GM23338 (cell line): ENCODE results near the gene PGBD2. TPM values are rescaled to one million over a fixed set of nuclear protein-coding genes. Genes with fewer than 3 reads are reported as not detected.

Experiments
- ATAC-seq: fragments of 200-7000 bp; cut with Tn5 transposase; 3 replicates; pipeline ENCODE4 v1.9.1; 2020
- DNase-seq: peaks from one replicate; pipeline ENCODE4 v3.0.0-alpha.2; 2015; ENCODE audit warnings: low spot score
- H2AFZ ChIP-seq: fragments of 200-600 bp; sonication (generic); 2 replicates; pipeline ENCODE4 v1.8.0; 2016; ENCODE audit warnings: antibody characterized with exemption, mild to moderate bottlenecking, moderate library complexity
- H3F3A ChIP-seq: fragments of 200-600 bp; sonication (generic); replicated peaks from 2 replicates; pipeline ENCODE4 v1.8.0; 2017; ENCODE audit warnings: antibody characterized with exemption, mixed run types, low read depth
- H3K27ac ChIP-seq: fragments of 200-600 bp; sonication (generic); 2 replicates; pipeline ENCODE4 v1.6.1; 2016; ENCODE audit warnings: low read depth
- H3K27me3 ChIP-seq: fragments of 200-600 bp; sonication (generic); 2 replicates; pipeline ENCODE4 v1.8.0; 2016; ENCODE audit warnings: mild to moderate bottlenecking, mixed run types, moderate library complexity; ENCODE audit not compliant: insufficient read depth
- H3K36me3 ChIP-seq: fragments of 200-600 bp; sonication (generic); 2 replicates; pipeline ENCODE4 v1.8.0; 2016; ENCODE audit warnings: mild to moderate bottlenecking; ENCODE audit not compliant: insufficient read depth
- H3K4me1 ChIP-seq: fragments of 200-600 bp; sonication (generic); 2 replicates; pipeline ENCODE4 v1.8.0; 2016; ENCODE audit warnings: mild to moderate bottlenecking, moderate library complexity; ENCODE audit not compliant: insufficient read depth
- H3K4me2 ChIP-seq: fragments of 200-600 bp; sonication (generic); 2 replicates; pipeline ENCODE4 v1.7.1; 2017; ENCODE audit warnings: mixed run types
- H3K4me3 ChIP-seq: fragments of 200-600 bp; sonication (generic); 2 replicates; pipeline ENCODE4 v1.6.1; 2016; ENCODE audit warnings: mixed run types
- H3K79me2 ChIP-seq: fragments of 200-600 bp; sonication (generic); replicated peaks from 2 replicates; pipeline ENCODE4 v1.8.0; 2017; ENCODE audit warnings: mild to moderate bottlenecking; ENCODE audit not compliant: insufficient read depth
- H3K9me2 ChIP-seq: fragments of 200-600 bp; sonication (generic); 2 replicates; pipeline ENCODE4 v1.8.0; 2017; ENCODE audit not compliant: insufficient read depth
- H4K20me1 ChIP-seq: fragments of 200-600 bp; sonication (generic); replicated peaks from 2 replicates; pipeline ENCODE4 v1.8.0; 2017; ENCODE audit warnings: mild to moderate bottlenecking; ENCODE audit not compliant: insufficient read depth
- H3K27ac Mint-ChIP-seq: 2 replicates; pipeline ENCODE4 v1.8.0; 2020; ENCODE audit warnings: inconsistent platforms, mild to moderate bottlenecking, moderate library complexity, mixed read lengths
- H3K27me3 Mint-ChIP-seq: 3 replicates; pipeline ENCODE4 v1.8.0; 2022; ENCODE audit warnings: low read depth, mild to moderate bottlenecking, moderate library complexity, mixed read lengths, inconsistent platforms; ENCODE audit not compliant: insufficient read depth, poor library complexity
- H3K36me3 Mint-ChIP-seq: 3 replicates; pipeline ENCODE4 v1.8.0; 2021; ENCODE audit warnings: low read depth, mild to moderate bottlenecking, inconsistent platforms, moderate library complexity, mixed read lengths
- H3K4me1 Mint-ChIP-seq: 3 replicates; pipeline ENCODE4 v1.8.0; 2020; ENCODE audit warnings: mild to moderate bottlenecking, inconsistent platforms, mixed read lengths
- H3K4me3 Mint-ChIP-seq: 3 replicates; pipeline ENCODE4 v1.8.0; 2021; ENCODE audit warnings: moderate library complexity, mild to moderate bottlenecking, inconsistent platforms, mixed read lengths
- H3K9me3 Mint-ChIP-seq: 3 replicates; pipeline ENCODE4 v1.8.0; 2020; ENCODE audit warnings: moderate library complexity, mild to moderate bottlenecking, inconsistent platforms, mixed read lengths
- ETS1 ChIP-seq: IDR thresholded peaks from 2 replicates; pipeline ENCODE4 v1.6.1; 2016; ENCODE audit warnings: antibody characterized with exemption
- POLR2AphosphoS5 ChIP-seq: IDR thresholded peaks from 2 replicates; pipeline ENCODE4 v1.6.1; 2016; ENCODE audit warnings: antibody characterized with exemption, low read depth
- STAT1 ChIP-seq: IDR thresholded peaks from one replicate; pipeline ENCODE4 v1.6.1; 2016; ENCODE audit warnings: antibody characterized with exemption; ENCODE audit not compliant: unreplicated experiment
- ZNF114 ChIP-seq: fragments of 250-450 bp; sonication (Bioruptor Pico); IDR thresholded peaks from 2 replicates; pipeline ENCODE4 v1.5.0; 2020; ENCODE audit warnings: mild to moderate bottlenecking, moderate library complexity
- ZNF462 ChIP-seq: fragments of 250-450 bp; sonication (Bioruptor Pico); IDR thresholded peaks from 2 replicates; pipeline ENCODE4 v1.5.0; 2020; ENCODE audit warnings: mild to moderate bottlenecking, moderate library complexity
- polyA plus RNA-seq: library from polyadenylated mRNA; unstranded; fragments of >200 nt; fragmentation: Nextera tagmentation; extraction: Ambion mirVana; gene quantifications from 2 replicates; pipeline ENCODE4 v1.2.1, GENCODE V29; 2016
- total RNA-seq: library from RNA; depleted of rRNA; stranded (reverse); fragments of >200 nt; shearing (Covaris generic); gene quantifications from 2 replicates; pipeline ENCODE4 v1.2.3, GENCODE V29; 2014
- TF ChIP-seq, protein P1 (sequence below): IDR thresholded peaks from one replicate; pipeline ENCODE4 v1.6.1; 2018; ENCODE audit warnings: antibody characterized with exemption; ENCODE audit not compliant: unreplicated experiment

The PGBD2 gene
- total and polyA plus RNA-seq, 2 experiments from 2014 or later: 4.8 to 10.2 TPM

GRCh38 chr1:248904437-248905216, 1.4 kb upstream of the PGBD2 start (continued):
- TF ChIP-seq ZNF462 (no peak), ZNF114 (CRISPR knock-in tag) (no peak)

- Histone ChIP-seq H3F3A (no peaks in the 10 kb centered on the region), H3K9me2 (no peaks in the 10 kb centered on the region), H3K36me3 (no peaks in the 10 kb centered on the region), H3K4me1 (peaks cover 23% of the 10 kb centered on the region), H2AFZ (peak overlapping the region; percentile 70; the same call in 1 of the 2 replicates), H3K79me2 (peaks cover 40% of the 10 kb centered on the region), H3K4me2 (peak overlapping the region; percentile 89), H3K27me3 (no peaks in the 10 kb centered on the region; the same call in 1 of the 2 replicates), H3K4me3 (peak overlapping the region; percentile 63), H3K27ac (peak overlapping the region; percentile 92), H4K20me1 (no peaks in the 10 kb centered on the region)
- Mint-ChIP-seq H3K4me1 (peaks cover 35% of the 10 kb centered on the region), H3K4me3 (peak overlapping the region; percentile 87), H3K27me3 (peaks cover 5% of the 10 kb centered on the region), H3K27ac (peak overlapping the region; percentile 95), H3K36me3 (peaks cover 14% of the 10 kb centered on the region), H3K9me3 (no peaks in the 10 kb centered on the region)
- DNase-seq (no peak), ATAC-seq (peak; percentile 5)
- TF ChIP-seq POLR2AphosphoS5 (no peak), STAT1 (no peak), ETS1 (no peak)
- TF ChIP-seq, protein P1, sequence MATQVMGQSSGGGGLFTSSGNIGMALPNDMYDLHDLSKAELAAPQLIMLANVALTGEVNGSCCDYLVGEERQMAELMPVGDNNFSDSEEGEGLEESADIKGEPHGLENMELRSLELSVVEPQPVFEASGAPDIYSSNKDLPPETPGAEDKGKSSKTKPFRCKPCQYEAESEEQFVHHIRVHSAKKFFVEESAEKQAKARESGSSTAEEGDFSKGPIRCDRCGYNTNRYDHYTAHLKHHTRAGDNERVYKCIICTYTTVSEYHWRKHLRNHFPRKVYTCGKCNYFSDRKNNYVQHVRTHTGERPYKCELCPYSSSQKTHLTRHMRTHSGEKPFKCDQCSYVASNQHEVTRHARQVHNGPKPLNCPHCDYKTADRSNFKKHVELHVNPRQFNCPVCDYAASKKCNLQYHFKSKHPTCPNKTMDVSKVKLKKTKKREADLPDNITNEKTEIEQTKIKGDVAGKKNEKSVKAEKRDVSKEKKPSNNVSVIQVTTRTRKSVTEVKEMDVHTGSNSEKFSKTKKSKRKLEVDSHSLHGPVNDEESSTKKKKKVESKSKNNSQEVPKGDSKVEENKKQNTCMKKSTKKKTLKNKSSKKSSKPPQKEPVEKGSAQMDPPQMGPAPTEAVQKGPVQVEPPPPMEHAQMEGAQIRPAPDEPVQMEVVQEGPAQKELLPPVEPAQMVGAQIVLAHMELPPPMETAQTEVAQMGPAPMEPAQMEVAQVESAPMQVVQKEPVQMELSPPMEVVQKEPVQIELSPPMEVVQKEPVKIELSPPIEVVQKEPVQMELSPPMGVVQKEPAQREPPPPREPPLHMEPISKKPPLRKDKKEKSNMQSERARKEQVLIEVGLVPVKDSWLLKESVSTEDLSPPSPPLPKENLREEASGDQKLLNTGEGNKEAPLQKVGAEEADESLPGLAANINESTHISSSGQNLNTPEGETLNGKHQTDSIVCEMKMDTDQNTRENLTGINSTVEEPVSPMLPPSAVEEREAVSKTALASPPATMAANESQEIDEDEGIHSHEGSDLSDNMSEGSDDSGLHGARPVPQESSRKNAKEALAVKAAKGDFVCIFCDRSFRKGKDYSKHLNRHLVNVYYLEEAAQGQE: no peak
Measured at GRCh38 chr1:248905662-248906008, 400 bp upstream of the PGBD2 start.
